GM19467 (cell line): ENCODE measurements around the gene PRRX1.

Experiments
- ATAC-seq: cut with Tn5 transposase; IDR thresholded peaks from one replicate; pipeline ENCODE4 v1.9.1; 2021; ENCODE audit warnings: mild to moderate bottlenecking, moderate library complexity; ENCODE audit not compliant: unreplicated experiment

PRRX1 gene

DNA sequence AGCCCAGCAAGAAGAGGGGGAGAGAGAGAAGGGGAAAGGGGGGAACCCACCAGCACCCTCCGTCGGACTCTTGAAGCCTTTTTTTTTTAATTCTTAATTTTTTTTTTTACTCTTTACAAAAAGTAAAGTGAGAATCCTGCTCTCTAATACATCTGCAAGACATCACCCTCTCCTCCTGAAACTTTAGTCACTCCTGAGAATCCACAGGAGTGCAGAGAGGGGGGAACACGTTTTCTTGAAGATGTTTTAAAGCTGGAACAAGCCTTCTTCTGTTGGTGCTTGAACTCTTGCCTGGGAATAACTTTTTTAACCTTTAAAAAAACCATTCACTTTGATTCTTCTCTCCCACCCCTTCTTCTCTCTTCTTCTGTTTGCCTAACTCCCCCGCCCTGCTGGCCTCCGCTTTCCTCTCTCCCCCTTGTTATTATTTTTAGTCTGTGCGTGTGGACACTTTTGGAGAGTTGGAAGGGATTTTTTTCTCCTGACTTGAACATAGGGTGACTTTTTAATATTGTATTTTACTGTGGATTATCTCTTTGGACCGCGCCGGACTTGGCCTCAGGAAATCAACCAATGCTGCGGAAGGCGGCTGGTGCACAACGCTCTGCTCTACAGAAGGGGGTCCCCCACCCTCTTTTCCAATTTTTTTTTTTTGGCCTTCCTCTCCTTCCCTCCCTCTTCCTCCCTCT, 383 bp upstream of the PRRX1 start:
- ATAC-seq: no peak

DNA sequence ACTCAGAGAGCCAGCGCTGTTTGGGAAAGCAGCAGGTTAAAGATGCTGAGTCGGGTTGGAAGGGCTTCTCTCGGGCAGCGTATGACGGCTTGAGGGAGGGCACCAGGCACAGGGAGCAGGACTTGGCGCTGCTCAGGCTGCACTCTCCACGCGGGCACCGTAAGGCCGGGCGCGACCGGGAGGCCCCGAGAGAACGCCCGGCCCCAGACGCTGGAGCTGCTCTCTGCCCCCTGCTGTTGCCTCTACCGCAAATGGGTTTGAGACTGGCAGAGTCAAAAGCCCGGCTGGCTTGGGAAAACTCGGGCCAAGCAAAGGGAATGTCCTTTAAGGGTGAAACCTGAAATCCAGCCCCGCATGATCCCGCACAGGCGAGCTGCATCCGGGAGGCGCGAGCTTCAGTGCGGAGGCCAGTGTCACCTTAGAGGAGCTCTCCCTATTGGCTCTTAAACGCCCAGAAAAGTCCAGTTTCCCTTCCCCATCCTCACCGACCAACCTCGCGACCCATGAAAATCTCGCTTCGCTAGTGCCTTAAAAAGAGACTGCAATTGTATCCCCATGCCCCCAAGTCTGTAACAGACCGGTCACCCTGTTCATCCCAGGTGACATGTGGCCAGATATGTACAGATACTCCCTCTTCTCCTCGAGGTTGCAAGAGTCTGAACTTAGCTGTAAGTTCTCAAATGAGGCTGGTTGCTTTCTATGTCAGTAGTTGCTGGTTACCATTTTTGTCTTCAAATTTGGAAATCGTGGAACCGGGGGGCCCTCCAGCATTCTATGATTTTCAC, 1.1 kb downstream of the PRRX1 start:
- ATAC-seq: no peak

DNA sequence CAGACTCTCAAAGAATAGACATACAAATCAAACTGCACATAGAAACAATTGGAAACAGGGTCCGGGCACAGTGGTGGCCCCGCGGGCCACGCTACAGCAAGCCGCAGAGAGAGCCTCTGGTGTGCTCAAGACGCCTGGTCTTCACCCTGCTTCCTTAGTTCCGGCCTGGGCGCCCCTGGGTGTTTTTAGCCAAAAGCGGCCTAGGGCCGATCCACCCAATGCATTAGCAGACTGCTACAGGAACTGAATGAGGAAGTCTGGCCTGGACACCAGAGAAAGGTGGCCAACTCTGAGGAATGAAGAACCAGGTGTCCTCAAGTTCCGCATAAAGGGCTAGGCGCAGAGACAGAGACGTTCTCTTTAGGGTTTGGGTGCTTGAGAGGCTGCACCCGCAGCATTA, 1.7 kb downstream of the PRRX1 start:
- ATAC-seq: no peak

DNA sequence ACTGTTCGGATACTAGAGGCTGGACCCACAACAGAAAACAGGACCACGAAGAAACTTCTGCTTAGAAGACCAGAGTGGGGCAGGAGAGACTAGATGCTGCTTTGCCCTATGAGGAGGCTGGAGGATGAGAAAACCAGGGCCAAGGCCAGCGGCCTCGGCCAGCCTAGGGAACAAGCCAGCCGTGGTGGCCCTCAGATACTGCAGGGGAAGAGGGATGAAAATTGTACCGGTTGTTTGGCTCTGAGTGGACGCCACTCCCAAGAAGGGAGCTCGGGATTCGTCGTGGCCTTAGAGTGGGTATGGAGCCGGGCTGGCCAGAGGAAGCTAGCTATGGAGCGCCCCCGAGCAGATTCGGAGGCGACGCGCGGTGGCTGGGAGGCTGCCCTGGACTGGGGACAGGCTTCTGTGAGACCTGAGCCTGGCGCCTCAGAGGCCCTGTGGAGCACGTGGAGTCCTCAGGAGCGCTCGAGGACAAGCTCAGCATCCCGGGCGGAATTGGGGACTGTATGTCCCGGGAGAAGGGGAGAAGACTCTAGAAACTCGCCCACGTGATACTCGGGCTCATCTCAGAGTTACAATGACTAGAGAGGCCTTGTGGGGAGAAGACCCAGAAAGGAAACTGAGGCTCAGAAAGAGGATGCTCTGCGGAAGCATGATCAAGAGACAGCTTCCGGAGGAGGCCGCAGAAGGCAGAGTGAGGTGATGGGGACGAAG, 2.8 kb downstream of the PRRX1 start:
- ATAC-seq: no peak

DNA sequence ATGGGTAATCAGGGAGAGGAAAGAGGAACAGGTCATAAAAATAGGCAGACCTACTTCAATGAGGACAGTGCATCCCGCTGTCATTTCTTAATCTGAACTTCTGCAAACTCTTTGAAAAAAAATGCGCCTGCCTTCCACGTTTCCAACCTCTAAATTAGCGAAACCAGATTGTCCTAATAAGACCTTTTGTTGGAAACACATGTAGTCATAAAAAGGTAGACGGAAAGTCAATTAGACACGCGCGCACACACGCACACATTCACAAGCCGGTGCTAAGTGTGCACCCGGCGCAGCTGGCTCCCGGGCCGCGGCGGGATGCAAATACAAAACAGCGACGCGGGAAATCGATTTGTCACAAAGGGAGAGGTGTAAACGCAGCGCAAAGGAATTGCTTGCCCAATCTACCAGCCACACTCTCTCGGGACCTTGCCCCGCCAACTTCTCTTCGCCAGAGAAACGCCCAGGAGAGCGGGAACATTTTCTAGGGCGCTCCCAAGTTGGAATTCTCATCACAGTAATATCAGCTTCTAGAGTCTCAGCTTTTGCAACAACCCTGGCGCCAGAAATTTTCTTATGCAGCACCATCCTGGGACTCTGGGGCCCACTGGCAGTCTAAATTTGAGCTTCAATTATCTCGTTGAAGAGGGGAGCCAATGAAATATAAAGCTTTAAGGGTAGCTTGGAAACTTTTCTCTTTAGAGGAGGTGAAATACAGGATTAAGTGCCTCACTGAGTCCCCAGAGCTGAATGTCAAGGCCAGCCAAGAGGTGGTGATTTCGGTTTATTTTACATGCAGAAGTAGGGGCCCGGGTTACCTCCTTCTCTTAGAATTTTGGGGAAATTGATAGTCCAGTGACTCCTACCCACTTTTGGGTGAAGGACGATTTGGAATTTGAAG, 4.5 kb downstream of the PRRX1 start:
- no peak for ATAC-seq

DNA sequence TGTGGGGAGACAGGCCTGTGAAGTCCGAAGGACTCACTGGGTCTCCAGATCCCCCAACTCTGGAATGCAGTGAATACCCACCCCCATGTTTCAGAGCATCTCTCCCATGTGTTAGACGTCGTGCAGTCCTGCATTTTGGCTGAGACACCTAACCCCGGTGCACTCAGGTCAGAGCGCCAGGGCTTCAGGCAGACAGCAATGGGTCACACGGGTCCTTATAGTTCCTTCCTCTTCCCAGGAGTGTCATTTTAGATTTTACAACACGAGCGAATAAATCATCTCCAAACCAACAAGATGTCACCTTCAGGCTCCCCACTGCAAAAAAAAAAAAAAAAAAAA, 5.1 kb downstream of the PRRX1 start:
- no peak for ATAC-seq

DNA sequence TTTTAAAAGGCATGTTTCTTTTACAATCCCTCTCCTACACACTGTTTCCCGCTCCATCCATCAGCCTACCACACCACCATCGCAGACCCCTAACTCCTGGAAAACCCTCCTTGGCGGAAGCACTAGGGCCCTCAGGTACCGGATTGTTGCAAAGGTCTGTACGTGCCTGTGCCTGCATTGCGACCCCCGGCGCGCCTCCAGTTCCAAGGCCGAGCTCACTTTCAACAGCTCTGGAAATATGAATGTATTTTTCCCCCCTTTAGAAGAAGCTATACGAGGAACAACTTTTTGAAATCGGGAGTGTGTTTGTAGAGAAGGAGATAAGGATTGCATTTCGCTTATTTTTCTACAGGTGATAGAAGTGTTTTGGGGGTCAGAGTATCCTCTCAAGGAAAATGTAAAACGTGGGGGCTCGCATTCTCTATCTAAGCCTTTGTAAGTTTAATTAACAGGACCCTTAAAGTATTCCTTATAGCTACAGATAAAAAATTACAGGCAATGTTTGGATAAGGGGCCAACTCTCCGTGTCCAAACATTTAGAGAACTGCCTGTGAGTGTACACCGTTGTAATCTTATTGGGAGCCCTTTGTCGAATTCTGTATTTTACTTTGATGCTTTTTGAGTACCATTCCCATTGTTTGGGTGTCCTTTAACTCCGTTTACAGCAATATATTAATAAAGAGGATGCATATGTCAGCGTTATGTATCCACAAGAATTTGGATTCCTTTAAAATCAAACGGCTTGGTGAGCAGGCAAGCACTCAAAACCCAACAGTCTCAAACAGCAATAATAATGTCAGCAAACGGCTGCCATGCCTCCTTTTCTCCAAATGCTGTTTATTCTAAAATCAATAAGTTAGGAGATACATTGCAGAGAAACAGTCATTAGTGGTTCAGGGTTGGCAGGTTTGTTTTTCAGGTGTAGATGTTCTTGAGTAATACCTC, 5.9 kb downstream of the PRRX1 start:
- no peak for ATAC-seq

DNA sequence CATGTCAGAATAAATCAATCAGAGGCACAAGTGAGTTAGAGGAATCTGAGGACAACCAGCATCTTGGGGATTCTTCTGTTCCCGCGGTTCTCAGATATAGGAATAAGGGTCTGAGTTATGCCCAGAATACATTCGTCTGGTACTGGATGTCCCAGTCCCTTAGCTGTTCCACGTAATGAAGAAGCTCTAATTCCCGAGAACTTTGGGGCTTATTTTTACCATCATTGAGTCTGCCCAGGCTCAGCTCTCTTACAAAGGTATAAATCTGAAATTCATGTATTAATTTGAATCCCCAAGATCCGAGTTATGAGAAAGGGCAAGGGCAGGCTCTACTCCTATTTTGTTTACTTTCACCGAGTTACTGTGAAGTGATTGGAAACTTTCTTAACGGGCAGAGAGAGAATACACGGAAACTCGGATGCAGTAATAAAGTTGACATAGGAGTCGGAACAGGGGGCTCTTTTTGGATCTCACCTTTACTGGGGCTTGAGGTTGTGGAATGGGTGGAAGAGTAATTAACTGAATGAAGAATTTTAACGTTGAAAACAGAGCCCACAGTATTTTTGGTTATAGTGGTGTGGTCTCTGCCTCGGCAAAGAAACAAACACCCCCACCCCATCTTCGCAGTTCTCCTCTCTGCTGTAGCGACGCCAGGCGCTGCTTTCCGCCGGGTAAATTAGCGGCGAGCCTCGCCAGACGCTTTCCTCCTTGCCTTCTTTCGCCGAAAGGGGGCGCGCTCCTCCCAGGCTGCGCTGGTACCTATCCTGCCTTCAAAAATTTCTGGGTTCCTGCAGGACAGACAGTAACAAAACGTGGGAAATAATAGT, 7.1 kb downstream of the PRRX1 start:
- no peak for ATAC-seq

DNA sequence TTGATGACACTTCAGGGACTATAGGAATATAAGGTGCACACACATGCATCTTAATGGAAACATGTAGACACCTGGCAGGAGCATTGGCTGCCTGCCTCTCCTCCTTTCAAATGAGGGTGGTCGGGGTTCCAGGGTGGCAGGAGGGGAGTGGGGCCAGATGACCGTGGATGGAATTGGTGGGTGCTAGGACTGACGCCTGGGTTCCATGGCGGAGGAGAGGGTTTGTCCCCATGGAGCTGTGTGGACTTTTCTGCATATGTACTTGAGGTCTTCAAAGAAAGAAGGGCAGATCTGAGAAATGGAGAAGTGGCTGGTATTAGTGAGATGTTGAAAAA, 7.7 kb downstream of the PRRX1 start:
- ATAC-seq: no peak

DNA sequence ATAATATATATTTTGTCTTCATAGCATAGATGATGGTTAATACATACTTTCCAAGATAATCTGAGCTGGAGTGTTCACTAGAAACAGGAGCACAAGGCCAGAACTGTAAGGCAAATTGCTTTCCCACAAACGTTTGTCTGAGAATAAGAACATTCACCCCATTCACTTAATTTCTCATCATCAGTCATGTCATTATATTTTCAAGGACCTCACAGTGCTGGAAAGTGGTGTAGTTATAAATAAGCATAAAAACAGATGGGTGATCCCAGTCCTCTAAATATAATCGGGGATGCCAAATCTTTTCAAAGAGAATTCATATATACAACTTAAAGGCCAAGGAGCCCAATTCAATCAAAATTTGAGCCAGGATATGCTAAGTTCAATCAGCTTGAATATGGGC, 8.4 kb downstream of the PRRX1 start:
- ATAC-seq: no peak

DNA sequence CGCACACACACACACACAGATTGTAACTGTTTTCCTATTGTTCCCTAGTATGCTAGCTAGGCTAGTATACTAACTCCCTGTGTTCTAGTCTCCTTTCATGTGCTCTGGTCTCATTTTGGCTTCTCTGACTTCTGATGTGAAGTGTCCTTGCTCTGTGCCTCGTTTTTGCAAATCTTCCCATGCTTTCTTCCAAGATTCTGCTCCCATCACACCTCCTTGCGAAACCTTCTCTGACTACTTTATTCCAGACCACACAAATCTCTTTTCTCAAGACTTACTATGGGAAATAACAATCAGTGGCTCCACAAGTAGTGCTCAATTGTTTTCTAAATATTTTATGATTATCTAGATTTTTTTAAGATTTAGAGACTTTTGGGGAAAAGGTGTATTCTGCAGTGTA, 10.3 kb downstream of the PRRX1 start:
- no peak for ATAC-seq

DNA sequence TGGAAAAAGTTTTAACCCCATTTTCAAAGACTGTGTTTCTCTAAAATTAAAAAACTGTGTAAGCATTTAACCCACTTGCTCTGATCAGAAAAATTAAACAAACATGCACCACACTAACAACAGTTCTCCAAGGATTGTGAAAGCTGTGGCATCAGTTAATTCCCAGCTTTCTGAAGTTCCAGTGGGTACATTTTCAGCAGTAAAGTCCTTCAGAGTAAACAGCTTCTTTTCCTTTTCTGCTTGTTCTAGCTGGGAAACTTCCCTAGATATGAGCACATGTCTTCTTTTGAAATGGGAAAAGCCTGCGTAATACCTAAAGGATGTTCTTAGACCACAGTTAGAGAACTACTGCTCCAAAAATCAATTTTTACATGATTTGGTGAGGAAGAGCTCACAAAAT, 11.1 kb downstream of the PRRX1 start:
- no peak for ATAC-seq

DNA sequence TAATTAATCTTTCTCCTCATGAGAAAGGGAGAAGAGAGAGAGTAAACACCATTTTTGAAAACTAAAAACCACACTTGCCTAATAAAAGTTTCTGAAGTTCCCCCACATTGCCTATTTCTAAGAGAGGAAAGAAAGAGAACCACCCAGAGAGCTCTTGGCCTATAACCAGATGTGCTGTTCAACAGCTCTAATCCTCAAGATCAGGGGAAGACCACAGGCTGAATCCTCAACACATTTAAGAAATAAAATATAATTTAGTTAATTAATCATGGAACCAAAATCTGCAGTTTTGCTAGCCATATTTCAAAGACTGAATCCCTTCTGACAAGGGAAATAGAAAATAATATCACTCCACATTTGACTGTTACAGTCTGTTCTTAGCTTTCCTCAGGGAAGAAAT, 11.9 kb downstream of the PRRX1 start:
- no peak for ATAC-seq

DNA sequence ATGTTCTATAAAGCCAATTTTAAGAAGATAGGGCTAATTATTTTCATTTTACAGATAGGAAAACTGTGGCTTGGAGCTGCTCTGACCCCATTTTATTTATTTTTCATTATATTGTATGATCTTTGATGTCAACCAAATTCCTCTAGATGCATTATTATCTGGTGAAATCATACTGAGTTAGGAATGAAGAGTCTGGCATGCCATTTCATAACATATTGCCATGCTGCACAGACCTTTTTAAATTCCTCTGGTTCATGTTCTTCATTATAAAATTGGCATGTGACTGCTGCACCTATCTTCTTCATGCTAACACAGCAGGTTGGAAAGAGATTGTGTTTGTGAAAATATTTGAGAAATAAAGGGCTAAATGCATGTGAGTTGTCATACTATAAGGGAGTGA, 12.7 kb downstream of the PRRX1 start:
- no peak for ATAC-seq

DNA sequence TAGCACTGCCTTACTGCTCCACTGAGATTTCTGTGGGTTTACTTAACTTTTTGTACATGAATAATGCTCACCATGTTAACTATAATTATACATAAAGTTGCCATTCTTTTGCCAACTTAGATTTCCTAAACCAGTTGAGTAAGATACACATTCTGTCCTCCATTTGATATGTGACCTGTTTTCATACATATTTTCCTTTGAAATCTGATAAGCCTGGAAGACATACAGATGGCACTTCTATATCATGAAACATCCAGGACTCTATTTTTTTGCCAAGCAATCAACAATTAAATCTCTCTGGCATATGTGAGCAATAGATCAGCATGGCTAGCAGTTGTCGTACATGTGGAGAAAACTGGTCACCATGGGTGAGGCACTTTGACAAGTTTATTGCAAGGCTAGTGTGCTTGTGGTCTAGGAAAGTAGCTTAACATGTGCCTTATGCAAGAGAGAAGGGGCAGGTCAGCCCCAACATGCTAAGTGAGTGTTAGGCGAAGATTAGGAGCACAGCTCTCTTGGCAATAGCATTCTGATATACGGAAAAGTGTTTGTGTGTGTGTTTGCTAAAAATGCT, 14.2 kb downstream of the PRRX1 start:
- no peak for ATAC-seq

DNA sequence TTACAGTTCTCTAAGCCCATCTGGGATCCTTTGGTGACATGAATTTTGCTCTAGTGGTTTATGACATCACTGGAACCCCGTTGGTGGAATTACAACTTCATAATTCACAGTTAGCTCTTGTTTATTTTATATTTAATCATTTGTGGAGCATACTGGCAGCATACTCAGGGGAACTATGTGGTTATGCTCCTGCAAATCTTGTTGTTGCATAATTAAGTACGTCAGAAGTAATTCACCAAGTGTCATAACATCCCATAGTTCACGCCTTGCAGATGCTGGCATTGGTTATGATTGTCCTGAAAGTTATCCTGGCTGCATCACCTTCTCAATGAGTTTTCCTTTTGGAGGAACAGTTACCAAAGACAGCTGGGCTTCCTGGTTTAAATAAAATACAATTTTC, 16.5 kb downstream of the PRRX1 start:
- ATAC-seq: no peak

DNA sequence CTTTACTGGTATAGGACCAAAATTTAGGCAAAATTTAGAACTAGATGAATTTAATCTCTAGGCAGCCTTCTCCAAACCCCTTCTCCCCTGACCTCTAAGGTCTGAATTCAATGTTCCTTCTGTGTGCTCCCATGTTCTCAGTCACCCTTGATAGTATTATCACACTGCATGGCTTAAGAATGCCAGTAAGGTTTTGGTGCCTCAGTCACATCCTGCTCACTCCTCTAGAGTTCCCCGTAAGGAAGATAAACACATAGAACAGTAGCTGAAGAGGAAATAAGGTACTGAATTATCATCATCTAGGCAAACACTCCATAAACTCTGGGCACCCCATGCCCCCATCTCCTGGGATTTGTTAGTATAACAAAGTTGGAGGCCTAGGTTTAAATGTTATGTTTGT, 18.2 kb downstream of the PRRX1 start:
- ATAC-seq: no peak

DNA sequence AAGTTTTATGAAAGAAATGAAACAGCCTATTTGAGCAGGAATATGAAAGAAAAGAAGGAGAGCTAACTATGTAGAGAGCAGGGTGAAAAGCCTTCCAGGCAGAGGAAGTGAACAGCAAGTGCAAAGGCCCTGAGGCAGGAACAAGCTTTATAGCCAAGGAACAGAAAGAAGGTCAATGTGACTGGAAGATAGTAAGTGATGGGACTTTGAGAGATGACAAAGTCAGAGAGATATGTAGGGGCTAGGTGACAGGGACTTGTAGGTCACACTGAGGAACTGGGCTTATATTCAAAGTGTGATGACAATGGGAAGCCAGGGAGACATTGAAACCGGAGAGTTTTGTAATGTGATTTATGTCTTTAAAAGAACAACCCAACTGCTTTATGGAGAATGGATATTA, 18.9 kb downstream of the PRRX1 start:
- no peak for ATAC-seq

DNA sequence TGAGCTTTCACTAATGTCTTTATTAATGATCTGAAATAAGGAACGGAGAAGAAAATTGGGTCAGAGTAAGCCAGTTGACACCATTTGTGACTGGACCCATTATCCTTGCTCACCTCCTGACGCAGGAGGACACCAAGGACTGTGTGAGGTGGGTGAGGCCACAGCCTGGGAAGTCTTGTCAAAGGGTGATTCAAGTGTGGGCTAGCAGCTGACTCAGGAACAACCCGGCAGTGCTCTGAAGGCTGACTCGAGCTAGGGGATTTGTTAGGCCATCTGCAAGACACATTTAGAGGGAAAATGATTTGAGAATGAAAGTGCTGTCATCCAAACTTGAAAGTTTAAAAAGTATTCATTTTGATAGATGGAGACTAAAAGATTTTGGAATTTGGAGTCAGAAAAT, 21.2 kb downstream of the PRRX1 start:
- ATAC-seq: no peak
